ENCODE measurements around the gene ENOX1.

- no peak for TF ChIP-seq TAF1 (IDR thresholded peaks at IDR 0.05; ENCODE audit: borderline replicate concordance, insufficient read depth, low read length)
- TF ChIP-seq POLR2AphosphoS5 (IDR thresholded peaks at IDR 0.05; ENCODE audit: low read depth, low read length) = no peak
- no peak for TF ChIP-seq REST (IDR thresholded peaks at IDR 0.05; ENCODE audit: insufficient read depth in 1 of 2, low read depth in 2 of 2, low read length in 2 of 2)
- no peak for TF ChIP-seq FOXP2 (optimal IDR thresholded peaks at IDR 0.05; ENCODE audit: borderline replicate concordance, extremely low read depth, extremely low read length, insufficient read depth)
These were observed 26.5 kb downstream of the ENOX1 start for GRCh38 chr13:43760257-43760656.

Measured in PFSK-1 (cell line).